ENCODE data around the gene CDK8.

Gene CDK8

GRCh38 chr13:26324294-26324693, 70.4 kb downstream of the CDK8 start:
- Histone ChIP-seq H3K4me2 (ENCODE audit: low read depth, low read length, poor library complexity, severe bottlenecking) (no peak overlapping the region), H4K20me1 (ENCODE audit: low read depth, low read length) (peaks cover 10% of the 10 kb centered on the region), H3K27ac (ENCODE audit: low read depth, low read length) (no peak overlapping the region), H3F3A (ENCODE audit: insufficient read depth) (no peaks in the 10 kb centered on the region), H3K9ac (ENCODE audit: low read length) (no peak overlapping the region), H3K27me3 (ENCODE audit: low read length) (no peaks in the 10 kb centered on the region), H3K9me3 (ENCODE audit: insufficient read depth, low read length) (peaks cover 5% of the 10 kb centered on the region; the same call in 1 of the 2 replicates), H3K36me3 (ENCODE audit: low read length) (no peaks in the 10 kb centered on the region), H2AFZ (ENCODE audit: low read depth, low read length, severe bottlenecking) (no peak overlapping the region), H3K9me2 (replicated peaks; ENCODE audit: insufficient read depth, low read length) (no peaks in the 10 kb centered on the region), H3K79me2 (ENCODE audit: insufficient read depth, low read length) (peaks cover 29% of the 10 kb centered on the region), H3K4me3 (ENCODE audit: insufficient read depth, low read length, poor library complexity, severe bottlenecking) (no peak overlapping the region)
- no peak for TF ChIP-seq EZH2phosphoT487 (conservative IDR thresholded peaks at IDR 0.05; ENCODE audit: low read length)
- TF ChIP-seq CTCF (IDR thresholded peaks at IDR 0.05; ENCODE audit: insufficient read depth, low read length, poor library complexity, severe bottlenecking) = no peak

GRCh38 chr13:26324867-26325266, 70.9 kb downstream of the CDK8 start:
- Histone ChIP-seq H3K27me3 (ENCODE audit: low read length) (no peaks in the 10 kb centered on the region), H2AFZ (ENCODE audit: low read depth, low read length, severe bottlenecking) (no peak overlapping the region), H3K36me3 (ENCODE audit: low read length) (no peaks in the 10 kb centered on the region), H3K4me2 (ENCODE audit: low read depth, low read length, poor library complexity, severe bottlenecking) (no peak overlapping the region), H3K27ac (ENCODE audit: low read depth, low read length) (no peak overlapping the region), H3K9me3 (ENCODE audit: insufficient read depth, low read length) (peaks cover 5% of the 10 kb centered on the region; the same call in 1 of the 2 replicates), H4K20me1 (ENCODE audit: low read depth, low read length) (peaks cover 10% of the 10 kb centered on the region), H3K9me2 (replicated peaks; ENCODE audit: insufficient read depth, low read length) (no peaks in the 10 kb centered on the region), H3K4me3 (ENCODE audit: insufficient read depth, low read length, poor library complexity, severe bottlenecking) (no peak overlapping the region), H3K79me2 (ENCODE audit: insufficient read depth, low read length) (peaks cover 30% of the 10 kb centered on the region), H3F3A (ENCODE audit: insufficient read depth) (no peaks in the 10 kb centered on the region), H3K9ac (ENCODE audit: low read length) (no peak overlapping the region)
- TF ChIP-seq CTCF (IDR thresholded peaks at IDR 0.05; ENCODE audit: insufficient read depth, low read length, poor library complexity, severe bottlenecking) (no peak), EZH2phosphoT487 (conservative IDR thresholded peaks at IDR 0.05; ENCODE audit: low read length) (no peak)

GRCh38 chr13:26325876-26326275, 71.9 kb downstream of the CDK8 start:
- H3K27ac ChIP-seq (ENCODE audit: low read depth, low read length) = no peak overlapping the region
- H3K36me3 ChIP-seq (ENCODE audit: low read length) = no peaks in the 10 kb centered on the region
- H4K20me1 ChIP-seq (ENCODE audit: low read depth, low read length) = peaks cover 9% of the 10 kb centered on the region
- H3K27me3 ChIP-seq (ENCODE audit: low read length) = no peaks in the 10 kb centered on the region
- no peak overlapping the region for H3K9ac ChIP-seq (ENCODE audit: low read length)
- no peak overlapping the region for H2AFZ ChIP-seq (ENCODE audit: low read depth, low read length, severe bottlenecking)
- H3F3A ChIP-seq (ENCODE audit: insufficient read depth) = no peaks in the 10 kb centered on the region
- H3K4me3 ChIP-seq (ENCODE audit: insufficient read depth, low read length, poor library complexity, severe bottlenecking) = no peak overlapping the region
- no peak for TF ChIP-seq CTCF (IDR thresholded peaks at IDR 0.05; ENCODE audit: insufficient read depth, low read length, poor library complexity, severe bottlenecking)
- no peak for TF ChIP-seq EZH2phosphoT487 (conservative IDR thresholded peaks at IDR 0.05; ENCODE audit: low read length)
- H3K9me2 ChIP-seq (replicated peaks; ENCODE audit: insufficient read depth, low read length) = no peaks in the 10 kb centered on the region
- no peak overlapping the region for H3K4me2 ChIP-seq (ENCODE audit: low read depth, low read length, poor library complexity, severe bottlenecking)
- peaks cover 31% of the 10 kb centered on the region for H3K79me2 ChIP-seq (ENCODE audit: insufficient read depth, low read length)
- peaks cover 5% of the 10 kb centered on the region; the same call in 1 of the 2 replicates for H3K9me3 ChIP-seq (ENCODE audit: insufficient read depth, low read length)
